DMS53 treated with DMSO at 0.1 percent for 48 hours (cell line): ENCODE measurements around the gene SSX7.
"Not testable (repeated sequence)": the region's sequence is repeated elsewhere in the genome, so short reads cannot be mapped to it uniquely, and the experiment has no call there.

Experiments
- DNase-seq: peaks from one replicate; lab custom pipeline; 2025; ENCODE audit not compliant: unreplicated experiment; lab: John Stamatoyannopoulos, UW

SSX7 gene

GRCh38 chrX:52654800-52655199 lies at the start of gene SSX7:
TSS of gene SSX7 (minus strand) at chrX:52654900. CDS start at chrX:52653472, 1,428 bp downstream.
- DNase-seq: not testable (repeated sequence)

GRCh38 chrX:52692034-52692433 lies 37.3 kb upstream of the SSX7 start:
- not testable (repeated sequence) for DNase-seq

- DNase-seq: not testable (repeated sequence)
Observed at GRCh38 chrX:52662218-52662617, 7.5 kb upstream of the SSX7 start.

- not testable (repeated sequence) for DNase-seq
Observed at GRCh38 chrX:52655475-52655874, 775 bp upstream of the SSX7 start.

- DNase-seq: not testable (repeated sequence)
Observed at GRCh38 chrX:52650676-52651075, 4.0 kb downstream of the SSX7 start.

- not testable (repeated sequence) for DNase-seq
Observed at GRCh38 chrX:52648956-52649355, 5.7 kb downstream of the SSX7 start.

- DNase-seq: not testable (repeated sequence)
Observed at GRCh38 chrX:52628483-52628882, 26.2 kb downstream of the SSX7 start.

- DNase-seq: not testable (repeated sequence)
Observed at GRCh38 chrX:52620661-52621060, 34.0 kb downstream of the SSX7 start.

GRCh38 chrX:52608961-52609360 lies 45.7 kb downstream of the SSX7 start:
- DNase-seq: no peak

- not testable (repeated sequence) for DNase-seq
Observed at GRCh38 chrX:52603151-52603550, 51.5 kb downstream of the SSX7 start.

GRCh38 chrX:52598886-52599285 lies 55.8 kb downstream of the SSX7 start:
- DNase-seq: no peak

GRCh38 chrX:52594658-52595057 lies 60.0 kb downstream of the SSX7 start:
- DNase-seq: no peak
